ENCODE results near the gene MEIS3.

MEIS3 gene

GRCh38 chr19:47446534-47447469 lies 27.5 kb upstream of the MEIS3 start:
- Histone ChIP-seq H2AFZ (ENCODE audit: low read length) (peak overlapping the region; percentile 86), H2BK12ac (ENCODE audit: low read length) (no peak overlapping the region), H4K91ac (ENCODE audit: low read depth, low read length, poor library complexity) (no peak overlapping the region), H3K4me1 (ENCODE audit: control insufficient read depth in 2 of 2, insufficient read depth in 1 of 2, low read depth in 1 of 2, low read length in 2 of 2) (peaks cover 4 to 11% of the 10 kb centered on the region in 2 donors), H3K9ac (ENCODE audit: low read depth, low read length, poor library complexity) (no peak overlapping the region), H3K23ac (ENCODE audit: low read depth, low read length, poor library complexity) (peak overlapping the region; percentile 93), H2AK5ac (ENCODE audit: low read depth, low read length) (no peak overlapping the region), H2BK15ac (ENCODE audit: low read length) (no peak overlapping the region), H3K36me3 (replicated peaks in 1 of 2; ENCODE audit: control insufficient read depth in 2 of 2, insufficient read depth in 2 of 2, low read length in 2 of 2) (no peaks in the 10 kb centered on the region), H3K4ac (ENCODE audit: low read length) (no peak overlapping the region), H4K8ac (ENCODE audit: low read depth, low read length) (no peak overlapping the region), H3K18ac (ENCODE audit: low read length) (peak overlapping the region; percentile 64), H3K4me2 (ENCODE audit: insufficient read depth, low read length, poor library complexity, severe bottlenecking) (peak overlapping the region; percentile 69), H2BK5ac (ENCODE audit: low read length) (no peak overlapping the region), H3K27me3 (ENCODE audit: control insufficient read depth in 3 of 3, insufficient read depth in 3 of 3, low read depth in 1 of 3, low read length in 3 of 3) (peaks cover 7 to 60% (median 45%) of the 10 kb centered on the region in 3 experiments), H3K9me3 (replicated peaks in 1 of 2; ENCODE audit: control insufficient read depth in 2 of 2, insufficient read depth in 1 of 2, low read depth in 1 of 2, low read length in 2 of 2) (peaks cover 0 to 1% of the 10 kb centered on the region in 2 donors), H3K79me1 (ENCODE audit: low read depth, low read length) (peaks cover 2% of the 10 kb centered on the region), H3K14ac (ENCODE audit: low read length) (no peak overlapping the region), H3K27ac (replicated peaks; ENCODE audit: low read length) (no peak overlapping the region), H2BK120ac (ENCODE audit: low read depth, low read length) (no peak overlapping the region), H3K4me3 (ENCODE audit: low read length in 2 of 2) (peak overlapping the region; percentile 17 to 51)
- DNase-seq (ENCODE audit: low spot score) = no peak
- no CpG with 5 or more reads among the region's 28 CpGs for WGBS, 2 donors (ENCODE audit: extremely low coverage in 2 of 2, insufficient read length in 2 of 2, insufficient replicate concordance in 1 of 2)

- Histone ChIP-seq H3K4me1 (ENCODE audit: control insufficient read depth in 2 of 2, insufficient read depth in 1 of 2, low read depth in 1 of 2, low read length in 2 of 2) (peaks cover 4 to 11% of the 10 kb centered on the region in 2 donors), H2BK12ac (ENCODE audit: low read length) (no peak overlapping the region), H3K18ac (ENCODE audit: low read length) (no peak overlapping the region), H2BK120ac (ENCODE audit: low read depth, low read length) (no peak overlapping the region), H3K79me1 (ENCODE audit: low read depth, low read length) (peaks cover 2% of the 10 kb centered on the region), H3K27ac (replicated peaks; ENCODE audit: low read length) (no peak overlapping the region), H3K9me3 (replicated peaks in 1 of 2; ENCODE audit: control insufficient read depth in 2 of 2, insufficient read depth in 1 of 2, low read depth in 1 of 2, low read length in 2 of 2) (peaks cover 0 to 1% of the 10 kb centered on the region in 2 donors), H3K27me3 (ENCODE audit: control insufficient read depth in 3 of 3, insufficient read depth in 3 of 3, low read depth in 1 of 3, low read length in 3 of 3) (peaks cover 7 to 60% (median 45%) of the 10 kb centered on the region in 3 experiments), H4K91ac (ENCODE audit: low read depth, low read length, poor library complexity) (no peak overlapping the region), H3K4me2 (ENCODE audit: insufficient read depth, low read length, poor library complexity, severe bottlenecking) (peak overlapping the region; percentile 20), H3K9ac (ENCODE audit: low read depth, low read length, poor library complexity) (no peak overlapping the region), H2AK5ac (ENCODE audit: low read depth, low read length) (no peak overlapping the region), H3K23ac (ENCODE audit: low read depth, low read length, poor library complexity) (no peak overlapping the region), H2BK5ac (ENCODE audit: low read length) (no peak overlapping the region), H3K4ac (ENCODE audit: low read length) (no peak overlapping the region), H3K36me3 (replicated peaks in 1 of 2; ENCODE audit: control insufficient read depth in 2 of 2, insufficient read depth in 2 of 2, low read length in 2 of 2) (no peaks in the 10 kb centered on the region), H3K14ac (ENCODE audit: low read length) (no peak overlapping the region), H4K8ac (ENCODE audit: low read depth, low read length) (no peak overlapping the region), H3K4me3 (ENCODE audit: low read length in 2 of 2) (no peak overlapping the region), H2AFZ (ENCODE audit: low read length) (peak overlapping the region; percentile 2), H2BK15ac (ENCODE audit: low read length) (no peak overlapping the region)
- no peak for DNase-seq (ENCODE audit: low spot score)
- no CpG with 5 or more reads among the region's 22 CpGs for WGBS, 2 donors (ENCODE audit: extremely low coverage in 2 of 2, insufficient read length in 2 of 2, insufficient replicate concordance in 1 of 2)
These were observed 26.6 kb upstream of the MEIS3 start for GRCh38 chr19:47445937-47446402.

- WGBS, 2 donors (ENCODE audit: extremely low coverage in 2 of 2, insufficient read length in 2 of 2, insufficient replicate concordance in 1 of 2) = no CpG with 5 or more reads among the region's 4 CpGs
- Histone ChIP-seq H3K9me3 (replicated peaks in 1 of 2; ENCODE audit: control insufficient read depth in 2 of 2, insufficient read depth in 1 of 2, low read depth in 1 of 2, low read length in 2 of 2) (peaks cover 0 to 1% of the 10 kb centered on the region in 2 donors), H3K4me1 (ENCODE audit: control insufficient read depth in 2 of 2, insufficient read depth in 1 of 2, low read depth in 1 of 2, low read length in 2 of 2) (peaks cover 4 to 11% of the 10 kb centered on the region in 2 donors), H3K27ac (replicated peaks; ENCODE audit: low read length) (no peak overlapping the region), H3K36me3 (replicated peaks in 1 of 2; ENCODE audit: control insufficient read depth in 2 of 2, insufficient read depth in 2 of 2, low read length in 2 of 2) (no peaks in the 10 kb centered on the region), H3K4ac (ENCODE audit: low read length) (no peak overlapping the region), H2BK15ac (ENCODE audit: low read length) (no peak overlapping the region), H3K18ac (ENCODE audit: low read length) (no peak overlapping the region), H3K14ac (ENCODE audit: low read length) (no peak overlapping the region), H4K91ac (ENCODE audit: low read depth, low read length, poor library complexity) (no peak overlapping the region), H2BK12ac (ENCODE audit: low read length) (no peak overlapping the region), H3K27me3 (ENCODE audit: control insufficient read depth in 3 of 3, insufficient read depth in 3 of 3, low read depth in 1 of 3, low read length in 3 of 3) (peaks cover 7 to 58% (median 45%) of the 10 kb centered on the region in 3 experiments), H3K4me2 (ENCODE audit: insufficient read depth, low read length, poor library complexity, severe bottlenecking) (no peak overlapping the region), H2BK5ac (ENCODE audit: low read length) (no peak overlapping the region), H3K9ac (ENCODE audit: low read depth, low read length, poor library complexity) (no peak overlapping the region), H3K23ac (ENCODE audit: low read depth, low read length, poor library complexity) (no peak overlapping the region), H2AFZ (ENCODE audit: low read length) (peak overlapping the region; percentile 2), H4K8ac (ENCODE audit: low read depth, low read length) (no peak overlapping the region), H3K79me1 (ENCODE audit: low read depth, low read length) (peaks cover 2% of the 10 kb centered on the region), H2AK5ac (ENCODE audit: low read depth, low read length) (no peak overlapping the region), H3K4me3 (ENCODE audit: low read length in 2 of 2) (no peak overlapping the region), H2BK120ac (ENCODE audit: low read depth, low read length) (no peak overlapping the region)
- DNase-seq (ENCODE audit: low spot score) = no peak
These were observed 26.2 kb upstream of the MEIS3 start for GRCh38 chr19:47445527-47445926.

- H2BK12ac ChIP-seq (ENCODE audit: low read length) = peak overlapping the region; percentile 73
- no peak overlapping the region for H2AFZ ChIP-seq (ENCODE audit: low read length)
- H3K36me3 ChIP-seq (replicated peaks in 1 of 2; ENCODE audit: control insufficient read depth in 2 of 2, insufficient read depth in 2 of 2, low read length in 2 of 2) = no peaks in the 10 kb centered on the region
- H3K27ac ChIP-seq (replicated peaks; ENCODE audit: low read length) = no peak overlapping the region
- H2BK5ac ChIP-seq (ENCODE audit: low read length) = no peak overlapping the region
- no peak overlapping the region for H4K8ac ChIP-seq (ENCODE audit: low read depth, low read length)
- peaks cover 2% of the 10 kb centered on the region for H3K79me1 ChIP-seq (ENCODE audit: low read depth, low read length)
- H4K91ac ChIP-seq (ENCODE audit: low read depth, low read length, poor library complexity) = no peak overlapping the region
- no peak overlapping the region for H2BK15ac ChIP-seq (ENCODE audit: low read length)
- peak overlapping the region; percentile 56 for H3K14ac ChIP-seq (ENCODE audit: low read length)
- no peak overlapping the region for H2BK120ac ChIP-seq (ENCODE audit: low read depth, low read length)
- H3K27me3 ChIP-seq (ENCODE audit: control insufficient read depth in 3 of 3, insufficient read depth in 3 of 3, low read depth in 1 of 3, low read length in 3 of 3) = peaks cover 7 to 51% (median 45%) of the 10 kb centered on the region in 3 experiments
- peak overlapping the region in 1 of 2 donors; percentile 33 for H3K4me3 ChIP-seq (ENCODE audit: low read length in 2 of 2)
- peak; percentile 64 for DNase-seq (ENCODE audit: low spot score)
- no peak overlapping the region for H3K4ac ChIP-seq (ENCODE audit: low read length)
- H3K9me3 ChIP-seq (replicated peaks in 1 of 2; ENCODE audit: control insufficient read depth in 2 of 2, insufficient read depth in 1 of 2, low read depth in 1 of 2, low read length in 2 of 2) = peaks cover 0 to 1% of the 10 kb centered on the region in 2 donors
- peak overlapping the region; percentile 91 for H3K23ac ChIP-seq (ENCODE audit: low read depth, low read length, poor library complexity)
- peak overlapping the region; percentile 38 for H3K18ac ChIP-seq (ENCODE audit: low read length)
- H3K4me1 ChIP-seq (ENCODE audit: control insufficient read depth in 2 of 2, insufficient read depth in 1 of 2, low read depth in 1 of 2, low read length in 2 of 2) = peaks cover 4 to 11% of the 10 kb centered on the region in 2 donors
- H2AK5ac ChIP-seq (ENCODE audit: low read depth, low read length) = no peak overlapping the region
- WGBS, 2 donors (ENCODE audit: extremely low coverage in 2 of 2, insufficient read length in 2 of 2, insufficient replicate concordance in 1 of 2) = no CpG with 5 or more reads among the region's 22 CpGs
- no peak overlapping the region for H3K4me2 ChIP-seq (ENCODE audit: insufficient read depth, low read length, poor library complexity, severe bottlenecking)
- no peak overlapping the region for H3K9ac ChIP-seq (ENCODE audit: low read depth, low read length, poor library complexity)
These were observed 25.1 kb upstream of the MEIS3 start for GRCh38 chr19:47444388-47444821.
